Stimulated activated CD8-positive, alpha-beta memory T cell treated with anti-CD3 and anti-CD28 coated beads, Interleukin-7, amount 100 ng/mL, for 24 hours (primary cell): ENCODE measurements around the gene FRMD4A.
"Not testable (repeated sequence)": the region's sequence is repeated elsewhere in the genome, so short reads cannot be mapped to it uniquely, and the experiment has no call there.

Source experiments
- DNase-seq: peaks from one replicate; pipeline ENCODE4 v3.0.0-alpha.2; 2020; ENCODE audit warnings: low read depth

FRMD4A gene

GRCh38 chr10:13848520-13849445 is 481.9 kb downstream of the FRMD4A start:
- no peak for DNase-seq

- no peak for DNase-seq
Measured at GRCh38 chr10:13847201-13847631, 483.5 kb downstream of the FRMD4A start.

- no peak for DNase-seq
Measured at GRCh38 chr10:13845897-13846296, 484.8 kb downstream of the FRMD4A start.

GRCh38 chr10:13844651-13845050 is 486.1 kb downstream of the FRMD4A start:
- DNase-seq, result no peak

- DNase-seq, result no peak
Measured at GRCh38 chr10:13842117-13842516, 488.6 kb downstream of the FRMD4A start.

- DNase-seq, result no peak
Measured at GRCh38 chr10:13840036-13840435, 490.7 kb downstream of the FRMD4A start.

GRCh38 chr10:13839430-13839990 is 491.2 kb downstream of the FRMD4A start:
- DNase-seq, result no peak

- no peak for DNase-seq
Measured at GRCh38 chr10:13839030-13839429, 491.7 kb downstream of the FRMD4A start.

- DNase-seq, result no peak
Measured at GRCh38 chr10:13837966-13838365, 492.8 kb downstream of the FRMD4A start.

GRCh38 chr10:13834581-13835286 is 496.0 kb downstream of the FRMD4A start:
- no peak for DNase-seq

GRCh38 chr10:13831711-13832141 is 499.0 kb downstream of the FRMD4A start:
- no peak for DNase-seq

GRCh38 chr10:13830385-13830784 is 500.3 kb downstream of the FRMD4A start:
- no peak for DNase-seq

- no peak for DNase-seq
Measured at GRCh38 chr10:13829790-13830189, 500.9 kb downstream of the FRMD4A start.

- not testable (repeated sequence) for DNase-seq
Measured at GRCh38 chr10:13828284-13828683, 502.4 kb downstream of the FRMD4A start.

GRCh38 chr10:13827076-13827797 is 503.5 kb downstream of the FRMD4A start:
- no peak for DNase-seq

- no peak for DNase-seq
Measured at GRCh38 chr10:13823709-13824405, 506.9 kb downstream of the FRMD4A start.

GRCh38 chr10:13823096-13823708 is 507.5 kb downstream of the FRMD4A start:
- DNase-seq, result no peak

- DNase-seq, result no peak
Measured at GRCh38 chr10:13822490-13822889, 508.2 kb downstream of the FRMD4A start.

GRCh38 chr10:13820964-13821337 is 509.8 kb downstream of the FRMD4A start:
- no peak for DNase-seq

GRCh38 chr10:13820119-13820963 is 510.4 kb downstream of the FRMD4A start:
- DNase-seq, result no peak
